Raji (cell line): ENCODE data around the gene GXYLT1.

Source experiments
- POLR2A ChIP-seq: IDR thresholded peaks from 2 replicates; pipeline ENCODE4 v1.6.1; 2011; ENCODE audit warnings: low read depth, low read length, control low read depth; ENCODE audit not compliant: insufficient read depth

GXYLT1 gene

GRCh38 chr12:42084522-42084921 lies 60.2 kb downstream of the GXYLT1 start:
- no peak for TF ChIP-seq POLR2A

GRCh38 chr12:42076976-42077375 lies 67.7 kb downstream of the GXYLT1 start:
- no peak for TF ChIP-seq POLR2A

- no peak for TF ChIP-seq POLR2A
Measured at GRCh38 chr12:42070036-42070435, 74.6 kb downstream of the GXYLT1 start.

GRCh38 chr12:42059127-42059526 lies 85.5 kb downstream of the GXYLT1 start:
- no peak for TF ChIP-seq POLR2A

- no peak for TF ChIP-seq POLR2A
Measured at GRCh38 chr12:42056130-42056529, 88.5 kb downstream of the GXYLT1 start.

- TF ChIP-seq POLR2A = no peak
Measured at GRCh38 chr12:42053456-42053855, 91.2 kb downstream of the GXYLT1 start.

GRCh38 chr12:42039577-42039976 lies 105.1 kb downstream of the GXYLT1 start:
- TF ChIP-seq POLR2A = no peak

GRCh38 chr12:42039176-42039575 lies 105.5 kb downstream of the GXYLT1 start:
- TF ChIP-seq POLR2A = no peak

GRCh38 chr12:42031847-42032564 lies 112.7 kb downstream of the GXYLT1 start:
- TF ChIP-seq POLR2A = no peak
